DOHH2 (cell line): ENCODE data around the gene SSUH2.

Source experiments
- H3F3A ChIP-seq: fragments of 200-600 bp; sonication (generic), shearing (Covaris generic); 2 replicates; pipeline ENCODE4 v1.6.0; 2016; ENCODE audit warnings: antibody characterized with exemption, mild to moderate bottlenecking; ENCODE audit not compliant: control insufficient read depth, insufficient read depth
- H3K27ac ChIP-seq: fragments of 200-600 bp; sonication (generic); 2 replicates; pipeline ENCODE4 v1.5.1; 2014; ENCODE audit warnings: low read depth, mild to moderate bottlenecking, low read length, moderate library complexity
- H3K27me3 ChIP-seq: fragments of 200-600 bp; sonication (generic); 2 replicates; pipeline ENCODE4 v1.6.1; 2014; ENCODE audit warnings: mild to moderate bottlenecking, low read length, mixed read lengths; ENCODE audit not compliant: control insufficient read depth
- H3K36me3 ChIP-seq: fragments of 200-600 bp; sonication (generic); 2 replicates; pipeline ENCODE4 v1.6.1; 2014; ENCODE audit warnings: mild to moderate bottlenecking, low read length, moderate library complexity, mixed read lengths; ENCODE audit not compliant: control insufficient read depth
- H3K4me1 ChIP-seq: fragments of 200-600 bp; sonication (generic); 2 replicates; pipeline ENCODE4 v1.6.1; 2014; ENCODE audit warnings: mild to moderate bottlenecking, low read length, mixed read lengths; ENCODE audit not compliant: control insufficient read depth
- H3K4me2 ChIP-seq: fragments of 200-600 bp; sonication (generic); 2 replicates; pipeline ENCODE4 v1.6.0; 2014; ENCODE audit warnings: mild to moderate bottlenecking, low read length, moderate library complexity
- H3K4me3 ChIP-seq: fragments of 200-600 bp; sonication (generic); 2 replicates; pipeline ENCODE4 v1.5.1; 2014; ENCODE audit warnings: mild to moderate bottlenecking, low read length, mixed read lengths
- H3K79me2 ChIP-seq: fragments of 200-600 bp; sonication (generic); 2 replicates; pipeline ENCODE4 v1.6.1; 2014; ENCODE audit warnings: mild to moderate bottlenecking, low read length, mixed read lengths; ENCODE audit not compliant: control insufficient read depth
- H3K9me2 ChIP-seq: fragments of 200-600 bp; sonication (generic); replicated peaks from 2 replicates; pipeline ENCODE4 v1.6.1; 2014; ENCODE audit warnings: mild to moderate bottlenecking, low read length, mixed read lengths; ENCODE audit not compliant: control insufficient read depth
- H3K9me3 ChIP-seq: fragments of 200-600 bp; sonication (generic); 2 replicates; pipeline ENCODE4 v1.6.1; 2014; ENCODE audit warnings: antibody characterized with exemption, low read length, mixed read lengths; ENCODE audit not compliant: control insufficient read depth, insufficient read depth
- H4K20me1 ChIP-seq: fragments of 200-600 bp; sonication (generic); 2 replicates; pipeline ENCODE4 v1.6.0; 2014; ENCODE audit warnings: low read depth, mild to moderate bottlenecking, antibody characterized with exemption, low read length, moderate library complexity; ENCODE audit not compliant: control insufficient read depth, insufficient read depth
- EZH2phosphoT487 ChIP-seq: fragments of 200-600 bp; sonication (generic); IDR thresholded peaks from 2 replicates; pipeline ENCODE4 v1.6.1; 2017; ENCODE audit warnings: borderline replicate concordance, mild to moderate bottlenecking, antibody characterized with exemption, low read length, moderate library complexity, mixed read lengths
- TF ChIP-seq, protein P1 (sequence below): fragments of 200-600 bp; sonication (generic); IDR thresholded peaks from one replicate; pipeline ENCODE4 v1.5.1; 2014; ENCODE audit warnings: antibody characterized with exemption, mild to moderate bottlenecking, low read depth, low read length; ENCODE audit not compliant: poor library complexity, severe bottlenecking

The SSUH2 gene

GRCh38 chr3:8574670-8575322, 69.8 kb downstream of the SSUH2 start:
- no peaks in the 10 kb centered on the region for H3K79me2 ChIP-seq
- no peaks in the 10 kb centered on the region for H3K4me1 ChIP-seq
- H3K27me3 ChIP-seq, result 0 out of 2 replicates have a peak, but pooled peaks cover 4% of the 10 kb centered on the region
- H3F3A ChIP-seq, result no peaks in the 10 kb centered on the region
- H4K20me1 ChIP-seq, result no peaks in the 10 kb centered on the region
- no peaks in the 10 kb centered on the region for H3K36me3 ChIP-seq
- H3K4me3 ChIP-seq, result no peak overlapping the region
- H3K9me2 ChIP-seq, result no peaks in the 10 kb centered on the region
- H3K27ac ChIP-seq, result no peak overlapping the region
- H3K9me3 ChIP-seq, result no peaks in the 10 kb centered on the region
- H3K4me2 ChIP-seq, result no peak overlapping the region
- TF ChIP-seq, protein P1, sequence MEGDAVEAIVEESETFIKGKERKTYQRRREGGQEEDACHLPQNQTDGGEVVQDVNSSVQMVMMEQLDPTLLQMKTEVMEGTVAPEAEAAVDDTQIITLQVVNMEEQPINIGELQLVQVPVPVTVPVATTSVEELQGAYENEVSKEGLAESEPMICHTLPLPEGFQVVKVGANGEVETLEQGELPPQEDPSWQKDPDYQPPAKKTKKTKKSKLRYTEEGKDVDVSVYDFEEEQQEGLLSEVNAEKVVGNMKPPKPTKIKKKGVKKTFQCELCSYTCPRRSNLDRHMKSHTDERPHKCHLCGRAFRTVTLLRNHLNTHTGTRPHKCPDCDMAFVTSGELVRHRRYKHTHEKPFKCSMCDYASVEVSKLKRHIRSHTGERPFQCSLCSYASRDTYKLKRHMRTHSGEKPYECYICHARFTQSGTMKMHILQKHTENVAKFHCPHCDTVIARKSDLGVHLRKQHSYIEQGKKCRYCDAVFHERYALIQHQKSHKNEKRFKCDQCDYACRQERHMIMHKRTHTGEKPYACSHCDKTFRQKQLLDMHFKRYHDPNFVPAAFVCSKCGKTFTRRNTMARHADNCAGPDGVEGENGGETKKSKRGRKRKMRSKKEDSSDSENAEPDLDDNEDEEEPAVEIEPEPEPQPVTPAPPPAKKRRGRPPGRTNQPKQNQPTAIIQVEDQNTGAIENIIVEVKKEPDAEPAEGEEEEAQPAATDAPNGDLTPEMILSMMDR, result no peak
- no peak for TF ChIP-seq EZH2phosphoT487

DNA sequence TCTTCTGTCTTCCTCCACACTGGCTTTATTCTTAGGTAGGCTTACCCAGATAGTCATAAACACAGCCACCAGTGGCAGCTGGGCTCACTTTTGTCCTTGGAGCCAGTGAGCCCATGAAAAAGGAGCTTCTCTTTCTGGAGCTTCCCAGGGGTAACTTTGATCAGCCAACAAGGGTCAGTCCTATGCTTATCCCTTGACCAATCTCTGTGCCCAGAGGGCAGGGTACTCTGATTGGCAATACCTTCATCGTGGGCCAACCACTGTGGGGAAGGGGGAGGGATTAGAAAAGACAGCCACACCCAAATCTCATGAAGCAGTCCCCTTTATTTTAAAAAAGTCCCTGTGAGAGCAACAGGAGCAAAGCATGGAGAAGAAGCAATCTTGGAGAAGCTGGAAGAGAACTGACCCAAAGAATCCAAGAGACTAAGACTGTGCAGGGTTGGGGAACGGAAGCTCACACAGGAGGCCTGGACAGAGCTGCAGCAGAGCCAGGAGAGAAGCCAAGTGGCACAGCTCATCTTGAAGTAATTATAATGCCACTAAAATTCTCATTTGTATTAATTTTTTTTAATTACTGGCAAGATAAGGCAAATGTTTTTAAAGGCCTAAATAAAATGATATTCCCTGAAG, 70.4 kb downstream of the SSUH2 start:
- no peaks in the 10 kb centered on the region for H3K9me2 ChIP-seq
- 0 out of 2 replicates have a peak, but pooled peaks cover 4% of the 10 kb centered on the region for H3K27me3 ChIP-seq
- no peak overlapping the region for H3K4me3 ChIP-seq
- H3K27ac ChIP-seq, result no peak overlapping the region
- no peak overlapping the region for H3K4me2 ChIP-seq
- no peaks in the 10 kb centered on the region for H3K4me1 ChIP-seq
- no peaks in the 10 kb centered on the region for H3K9me3 ChIP-seq
- H3K36me3 ChIP-seq, result no peaks in the 10 kb centered on the region
- no peak for TF ChIP-seq EZH2phosphoT487
- TF ChIP-seq, protein P1, result no peak
- no peaks in the 10 kb centered on the region for H4K20me1 ChIP-seq
- no peaks in the 10 kb centered on the region for H3F3A ChIP-seq
- no peaks in the 10 kb centered on the region for H3K79me2 ChIP-seq

- H3K27ac ChIP-seq, result no peak overlapping the region
- H3K9me3 ChIP-seq, result no peaks in the 10 kb centered on the region
- no peaks in the 10 kb centered on the region for H3F3A ChIP-seq
- no peaks in the 10 kb centered on the region for H3K36me3 ChIP-seq
- H3K4me1 ChIP-seq, result no peaks in the 10 kb centered on the region
- H3K79me2 ChIP-seq, result no peaks in the 10 kb centered on the region
- no peaks in the 10 kb centered on the region for H3K9me2 ChIP-seq
- H4K20me1 ChIP-seq, result no peaks in the 10 kb centered on the region
- no peak for TF ChIP-seq EZH2phosphoT487
- TF ChIP-seq, protein P1, result no peak
- no peak overlapping the region for H3K4me2 ChIP-seq
- H3K4me3 ChIP-seq, result no peak overlapping the region
- 0 out of 2 replicates have a peak, but pooled peaks cover under 1% of the 10 kb centered on the region for H3K27me3 ChIP-seq
Observed at GRCh38 chr3:8573342-8573926, 71.2 kb downstream of the SSUH2 start.
